Raji (cell line): ENCODE results near the gene USP11.

Source experiments
- POLR2A ChIP-seq: IDR thresholded peaks from 2 replicates; pipeline ENCODE4 v1.6.1; 2011; ENCODE audit warnings: low read depth, low read length, control low read depth; ENCODE audit not compliant: insufficient read depth

Gene USP11

GRCh38 chrX:47198687-47199080, 34.1 kb upstream of the USP11 start:
- no peak for TF ChIP-seq POLR2A

GRCh38 chrX:47199286-47199685, 33.5 kb upstream of the USP11 start:
- no peak for TF ChIP-seq POLR2A

DNA sequence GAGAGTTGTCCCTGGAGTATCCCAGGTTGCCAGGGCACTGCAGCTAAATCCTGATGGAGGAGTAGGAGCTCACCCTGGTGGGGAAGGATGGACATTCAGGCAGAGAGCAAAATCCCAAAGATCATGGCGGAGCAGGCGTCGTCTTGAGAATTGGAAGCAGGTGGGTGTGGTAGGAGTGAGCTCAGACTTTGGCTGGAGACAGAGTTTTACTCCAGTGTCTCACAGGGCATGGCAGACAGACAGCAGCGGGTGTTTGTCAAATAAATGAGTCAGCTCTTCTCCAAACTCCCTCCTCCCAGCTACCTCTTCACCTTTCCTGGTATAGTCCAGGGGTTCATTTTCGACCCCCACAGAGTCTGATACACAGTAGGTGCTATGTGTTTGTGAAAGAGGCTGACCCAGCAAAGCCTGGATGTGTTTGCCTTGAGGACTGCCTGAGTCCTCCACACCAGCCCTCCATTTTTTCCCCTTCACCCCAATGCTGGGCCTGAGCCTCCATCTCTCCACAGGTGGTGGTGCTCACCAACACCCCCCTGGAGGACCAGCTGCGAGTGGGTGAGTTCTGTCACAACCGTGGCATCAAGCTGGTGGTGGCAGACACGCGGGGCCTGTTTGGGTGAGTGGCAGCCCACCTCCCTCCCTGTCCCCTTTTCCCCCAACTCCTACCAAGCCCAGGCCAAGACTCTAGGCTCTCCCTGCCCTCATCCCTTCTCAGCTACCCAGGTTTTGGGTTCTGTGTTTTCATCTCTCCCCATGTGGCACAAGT, 32.2 kb upstream of the USP11 start:
- TF ChIP-seq POLR2A, result no peak

DNA sequence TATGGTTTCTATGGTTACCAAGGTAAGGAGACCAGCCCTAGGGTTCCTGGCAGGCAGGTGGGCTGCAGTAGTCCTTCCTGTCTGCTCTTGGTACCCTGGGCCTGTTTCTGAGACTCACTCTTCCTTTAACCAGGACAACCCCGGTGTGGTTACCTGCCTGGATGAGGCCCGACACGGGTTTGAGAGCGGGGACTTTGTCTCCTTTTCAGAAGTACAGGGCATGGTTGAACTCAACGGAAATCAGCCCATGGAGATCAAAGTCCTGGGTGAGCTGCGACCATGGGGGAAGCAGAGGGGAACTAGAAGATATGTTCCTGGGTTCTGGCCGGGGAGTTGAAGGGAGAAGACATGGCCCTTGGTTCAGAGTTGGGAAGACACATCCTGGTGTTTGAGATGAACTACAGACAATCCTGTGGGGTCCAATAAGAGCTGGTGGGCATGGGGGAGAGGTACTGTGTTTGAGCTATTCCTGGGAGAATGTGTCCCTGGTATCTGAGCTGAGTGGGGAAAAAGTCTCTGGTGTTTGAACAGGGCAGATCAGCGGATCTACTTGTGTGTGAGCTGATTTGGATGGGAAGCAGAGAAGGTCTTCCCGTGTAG, 31.4 kb upstream of the USP11 start:
- TF ChIP-seq POLR2A, result no peak

- no peak for TF ChIP-seq POLR2A
Observed at GRCh38 chrX:47202316-47202715, 30.5 kb upstream of the USP11 start.

- TF ChIP-seq POLR2A, result no peak
Observed at GRCh38 chrX:47202877-47203276, 29.9 kb upstream of the USP11 start.

- TF ChIP-seq POLR2A, result no peak
Observed at GRCh38 chrX:47204970-47205369, 27.8 kb upstream of the USP11 start.

DNA sequence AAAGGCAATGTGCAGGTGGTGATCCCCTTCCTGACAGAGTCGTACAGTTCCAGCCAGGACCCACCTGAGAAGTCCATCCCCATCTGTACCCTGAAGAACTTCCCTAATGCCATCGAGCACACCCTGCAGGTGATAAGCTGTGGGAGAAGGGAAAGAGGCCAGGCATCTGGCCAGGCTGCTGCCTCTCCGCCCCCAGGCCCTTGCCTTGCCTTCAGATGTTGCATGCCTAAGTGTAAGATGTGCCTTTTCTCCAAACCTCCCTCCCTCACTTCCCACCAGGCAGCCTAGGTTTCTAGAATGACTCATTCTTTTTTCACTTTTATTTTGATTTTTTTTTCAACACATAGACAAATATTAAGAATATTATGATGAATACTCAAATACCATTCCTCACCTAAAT, 26.5 kb upstream of the USP11 start:
- TF ChIP-seq POLR2A, result no peak

GRCh38 chrX:47208108-47208507, 24.7 kb upstream of the USP11 start:
- TF ChIP-seq POLR2A, result no peak

DNA sequence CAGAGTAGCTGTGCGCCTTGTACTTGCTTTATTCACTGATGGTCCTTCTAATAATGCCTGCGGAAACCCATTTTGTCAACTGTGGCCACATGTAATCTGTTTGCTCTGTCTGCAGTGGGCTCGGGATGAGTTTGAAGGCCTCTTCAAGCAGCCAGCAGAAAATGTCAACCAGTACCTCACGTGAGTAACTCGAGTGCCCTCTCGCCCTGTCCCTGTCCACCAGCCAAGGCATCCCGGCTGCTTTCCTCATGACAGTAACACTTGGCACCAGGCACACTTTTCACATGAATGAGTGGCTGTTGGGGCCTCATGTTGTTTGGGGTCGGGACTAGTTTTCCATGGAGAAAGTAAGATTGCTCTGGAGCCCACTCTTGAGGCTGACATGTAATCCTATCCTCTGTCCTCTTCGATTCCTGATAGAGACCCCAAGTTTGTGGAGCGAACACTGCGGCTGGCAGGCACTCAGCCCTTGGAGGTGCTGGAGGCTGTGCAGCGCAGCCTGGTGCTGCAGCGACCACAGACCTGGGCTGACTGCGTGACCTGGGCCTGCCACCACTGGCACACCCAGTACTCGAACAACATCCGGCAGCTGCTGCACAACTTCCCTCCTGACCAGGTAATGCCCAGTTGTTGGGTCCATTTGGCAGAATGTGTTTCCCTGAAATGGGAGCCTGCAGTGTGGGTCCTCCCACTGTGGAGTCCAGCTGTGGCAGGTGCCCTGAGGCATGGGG, 23.1 kb upstream of the USP11 start:
- TF ChIP-seq POLR2A, result no peak

DNA sequence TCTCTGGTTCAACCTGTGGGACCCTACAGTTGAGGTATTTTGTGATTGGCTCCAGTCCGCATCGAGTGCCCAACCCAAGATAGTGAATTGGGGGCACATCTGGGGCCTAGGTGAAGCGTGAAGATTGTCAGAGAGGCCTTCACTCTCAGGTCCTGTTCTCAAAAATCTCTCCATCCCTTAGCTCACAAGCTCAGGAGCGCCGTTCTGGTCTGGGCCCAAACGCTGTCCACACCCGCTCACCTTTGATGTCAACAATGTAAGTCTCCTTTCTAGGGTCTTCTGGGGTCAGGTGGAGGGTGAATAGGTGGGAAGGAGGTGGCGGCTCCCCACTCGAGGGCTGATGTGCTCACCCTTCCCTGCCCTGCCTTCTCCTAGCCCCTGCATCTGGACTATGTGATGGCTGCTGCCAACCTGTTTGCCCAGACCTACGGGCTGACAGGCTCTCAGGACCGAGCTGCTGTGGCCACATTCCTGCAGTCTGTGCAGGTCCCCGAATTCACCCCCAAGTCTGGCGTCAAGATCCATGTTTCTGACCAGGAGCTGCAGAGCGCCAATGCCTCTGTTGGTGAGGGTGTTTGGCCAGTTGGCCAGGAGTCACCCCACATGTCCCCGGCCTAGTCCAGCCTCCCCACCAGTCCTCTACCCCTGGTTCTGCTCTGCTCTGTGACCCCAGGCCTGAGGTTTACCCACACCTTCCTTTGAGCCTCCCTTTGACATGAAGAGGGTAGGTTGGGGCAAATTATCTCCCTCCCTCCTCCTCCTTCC, 22.0 kb upstream of the USP11 start:
- TF ChIP-seq POLR2A, result no peak

- TF ChIP-seq POLR2A, result no peak
Observed at GRCh38 chrX:47212381-47213293, 20.2 kb upstream of the USP11 start.

- no peak for TF ChIP-seq POLR2A
Observed at GRCh38 chrX:47214435-47215077, 18.3 kb upstream of the USP11 start.

DNA sequence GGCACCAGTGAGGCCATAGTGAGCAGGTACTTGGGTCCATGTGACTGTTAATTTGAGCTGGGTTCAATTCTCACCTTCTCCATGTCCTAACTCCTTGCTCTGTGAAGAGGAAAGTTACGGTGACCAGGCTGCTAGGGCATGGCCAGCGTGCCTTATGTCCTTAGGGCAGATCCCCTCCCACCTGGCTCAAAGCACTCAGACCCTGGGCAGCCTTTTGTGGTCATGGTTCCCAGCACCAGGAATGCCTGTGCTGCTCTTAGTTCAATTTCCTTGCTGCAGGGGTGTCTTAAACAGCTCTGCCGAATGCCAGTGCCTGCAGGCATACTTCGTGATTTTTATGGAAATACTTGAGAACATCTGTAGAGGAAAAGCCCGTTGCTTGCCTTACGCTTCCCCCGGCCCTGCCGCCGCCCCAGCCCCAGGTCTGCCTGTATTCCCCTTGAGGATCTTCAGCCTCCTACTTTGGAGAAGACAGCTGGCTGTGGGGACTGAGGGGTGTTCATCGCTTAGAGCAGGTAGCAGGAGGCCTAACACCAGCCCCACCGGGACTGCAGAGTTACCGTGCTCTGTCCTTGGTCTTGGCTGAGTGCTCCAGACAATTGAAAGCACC, 17.4 kb upstream of the USP11 start:
- no peak for TF ChIP-seq POLR2A

- TF ChIP-seq POLR2A, result no peak
Observed at GRCh38 chrX:47216393-47216925, 16.4 kb upstream of the USP11 start.
